ES-I3 (cell line): ENCODE results near the gene ELAC1.
"Not testable (repeated sequence)": the region's sequence is repeated elsewhere in the genome, so short reads cannot be mapped to it uniquely, and the experiment has no call there.

ENCODE experiments used
- H3K36me3 ChIP-seq: 2 replicates; pipeline ENCODE4 v1.6.1; 2013; ENCODE audit warnings: mild to moderate bottlenecking, low read length, control low read depth, moderate library complexity; ENCODE audit not compliant: insufficient read depth
- H3K4me1 ChIP-seq: 2 replicates; pipeline ENCODE4 v1.6.1; 2013; ENCODE audit warnings: mild to moderate bottlenecking, control low read depth, low read length; ENCODE audit not compliant: insufficient read depth
- H3K9ac ChIP-seq: 2 replicates; pipeline ENCODE4 v1.6.1; 2013; ENCODE audit warnings: low read depth, mild to moderate bottlenecking, low read length, moderate library complexity
- H3K9me3 ChIP-seq: 2 replicates; pipeline ENCODE4 v1.6.1; 2013; ENCODE audit warnings: mild to moderate bottlenecking, low read length, moderate library complexity; ENCODE audit not compliant: control insufficient read depth, insufficient read depth

ELAC1 gene

DNA sequence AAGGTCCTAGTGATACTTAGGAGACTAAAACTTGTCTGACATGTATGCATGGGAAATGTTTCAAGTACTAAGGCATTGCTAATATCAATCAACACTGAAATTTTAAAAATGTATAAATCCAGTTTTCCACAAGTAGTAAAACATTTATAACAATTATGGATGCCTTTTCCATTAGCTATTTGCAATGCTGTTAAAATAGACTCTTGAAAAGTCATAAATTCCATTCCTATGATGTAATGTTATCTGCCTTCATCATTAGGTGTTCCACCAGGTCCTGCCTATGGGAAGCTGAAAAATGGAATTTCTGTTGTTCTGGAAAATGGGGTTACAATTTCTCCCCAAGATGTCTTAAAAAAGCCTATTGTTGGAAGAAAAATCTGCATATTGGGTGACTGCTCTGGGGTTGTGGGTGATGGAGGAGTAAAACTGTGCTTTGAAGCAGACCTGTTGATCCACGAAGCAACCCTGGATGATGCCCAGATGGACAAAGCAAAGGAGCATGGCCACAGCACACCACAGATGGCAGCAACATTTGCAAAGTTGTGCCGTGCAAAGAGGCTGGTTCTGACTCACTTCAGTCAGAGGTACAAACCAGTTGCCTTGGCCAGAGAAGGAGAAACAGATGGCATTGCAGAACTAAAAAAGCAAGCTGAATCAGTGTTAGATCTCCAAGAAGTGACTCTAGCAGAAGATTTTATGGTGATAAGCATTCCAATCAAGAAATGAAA is 18.7 kb downstream of the ELAC1 start:
- H3K9me3 ChIP-seq, result no peaks in the 10 kb centered on the region
- no peaks in the 10 kb centered on the region for H3K4me1 ChIP-seq
- H3K36me3 ChIP-seq, result no peaks in the 10 kb centered on the region
- no peak overlapping the region for H3K9ac ChIP-seq

DNA sequence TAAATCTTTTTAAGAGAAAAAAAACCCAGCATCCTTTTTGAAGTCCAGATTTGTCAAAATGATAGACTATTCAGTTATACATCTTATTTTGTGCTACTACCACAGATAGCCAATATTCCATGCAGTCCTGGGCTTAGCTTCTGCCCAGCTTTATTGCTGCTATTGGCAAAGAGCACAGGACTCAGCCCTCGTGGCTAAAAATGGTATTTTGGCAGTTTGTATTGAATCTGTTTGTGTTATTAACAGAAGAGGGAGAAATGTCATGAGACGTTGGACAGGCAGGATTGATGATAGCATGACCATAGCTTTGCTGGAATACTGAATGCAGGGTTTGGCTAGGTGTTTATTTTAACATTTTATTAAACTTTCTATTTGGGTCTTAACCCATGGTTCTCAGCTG is 19.4 kb downstream of the ELAC1 start:
- Histone ChIP-seq H3K36me3 (no peaks in the 10 kb centered on the region), H3K9ac (no peak overlapping the region), H3K4me1 (peaks cover 2% of the 10 kb centered on the region; the same call in 1 of the 2 replicates)

DNA sequence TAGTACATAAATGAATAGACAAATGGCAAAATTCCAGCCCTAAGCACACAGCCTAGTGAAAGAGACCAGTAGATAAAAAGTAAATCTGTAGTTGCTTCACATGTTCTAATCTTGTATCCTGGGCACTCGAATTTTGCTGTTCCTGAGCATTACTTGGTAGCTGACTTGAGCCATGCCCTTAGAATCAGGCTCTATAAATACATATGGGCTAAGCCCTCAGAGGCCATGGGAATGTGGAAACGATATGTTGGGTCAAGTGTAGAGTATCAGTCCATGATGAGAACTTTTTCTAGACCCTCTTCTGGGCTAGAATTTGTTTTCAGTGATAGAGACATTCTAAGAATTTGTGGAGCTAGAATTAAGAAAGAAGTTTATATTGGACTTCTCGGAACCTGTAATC is 21.9 kb downstream of the ELAC1 start:
- Histone ChIP-seq H3K9ac (no peak overlapping the region), H3K4me1 (peaks cover 4% of the 10 kb centered on the region; the same call in 1 of the 2 replicates), H3K36me3 (no peaks in the 10 kb centered on the region), H3K9me3 (no peaks in the 10 kb centered on the region)

More for the DNA sequence above, 19.4 kb downstream of the ELAC1 start:
- H3K9me3 ChIP-seq, result no peaks in the 10 kb centered on the region

DNA sequence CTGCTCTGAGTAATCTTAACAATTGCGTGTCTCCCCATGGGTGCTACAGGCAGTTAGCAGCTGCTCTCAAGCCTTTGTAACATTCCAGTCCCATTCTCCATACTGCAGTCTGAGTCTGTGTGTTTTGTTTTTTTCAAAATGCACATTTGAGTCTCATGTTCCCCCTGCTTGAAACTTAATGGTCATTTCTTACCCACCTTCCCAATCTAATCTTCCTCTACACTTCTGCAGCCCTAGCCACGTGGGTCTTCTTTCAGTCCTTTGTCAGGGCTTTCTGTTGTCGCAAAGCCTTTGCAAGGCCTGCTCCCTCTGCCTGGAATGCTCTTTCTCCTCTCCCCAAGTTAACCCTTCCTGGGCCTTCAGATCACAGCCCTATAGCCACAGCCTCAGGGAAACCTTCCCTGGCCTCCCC is 24.5 kb downstream of the ELAC1 start:
- H3K4me1 ChIP-seq, result peaks cover 4% of the 10 kb centered on the region; the same call in 1 of the 2 replicates
- no peaks in the 10 kb centered on the region for H3K36me3 ChIP-seq
- no peak overlapping the region; the same call in 1 of the 2 replicates for H3K9ac ChIP-seq
- no peaks in the 10 kb centered on the region for H3K9me3 ChIP-seq

DNA sequence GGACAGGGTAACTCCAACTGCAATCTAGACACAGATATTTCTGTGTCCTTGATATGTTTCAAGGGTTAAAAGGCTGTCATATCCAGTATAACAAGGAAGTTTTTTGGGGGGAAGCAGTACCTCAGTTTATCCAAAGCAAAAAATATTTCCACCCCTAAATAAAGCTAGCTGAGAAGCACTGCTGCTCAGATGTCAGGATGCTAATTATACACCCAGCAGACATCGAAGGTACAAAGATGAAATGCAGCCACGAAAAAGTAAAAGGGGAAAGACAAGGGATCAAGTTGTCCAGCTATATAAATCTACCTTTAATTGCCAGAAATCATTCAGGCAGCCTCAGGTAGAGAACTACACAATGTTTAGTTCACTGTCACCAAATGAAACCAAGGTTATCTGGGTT is 26.2 kb downstream of the ELAC1 start:
- Histone ChIP-seq H3K9me3 (no peaks in the 10 kb centered on the region; the same call in 1 of the 2 replicates), H3K9ac (no peak overlapping the region), H3K4me1 (peaks cover 4% of the 10 kb centered on the region; the same call in 1 of the 2 replicates), H3K36me3 (no peaks in the 10 kb centered on the region)

DNA sequence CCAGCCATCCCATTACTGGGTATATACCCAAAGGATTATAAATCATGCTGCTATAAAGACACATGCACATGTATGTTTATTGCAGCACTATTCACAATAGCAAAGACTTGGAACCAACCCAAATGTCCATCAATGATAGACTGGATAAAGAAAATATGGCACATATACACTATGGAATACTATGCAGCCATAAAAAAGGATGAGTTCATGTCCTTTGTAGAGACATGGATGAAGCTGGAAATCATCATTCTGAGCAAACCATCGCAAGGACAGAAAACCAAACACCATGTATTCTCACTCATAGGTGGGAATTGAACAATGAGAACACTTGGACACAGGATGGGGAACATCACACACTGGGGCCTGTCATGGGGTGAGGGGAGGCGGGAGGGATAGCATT is 35.3 kb downstream of the ELAC1 start:
- not testable (repeated sequence) for H3K36me3 ChIP-seq, H3K4me1 ChIP-seq, H3K9ac ChIP-seq, H3K9me3 ChIP-seq

DNA sequence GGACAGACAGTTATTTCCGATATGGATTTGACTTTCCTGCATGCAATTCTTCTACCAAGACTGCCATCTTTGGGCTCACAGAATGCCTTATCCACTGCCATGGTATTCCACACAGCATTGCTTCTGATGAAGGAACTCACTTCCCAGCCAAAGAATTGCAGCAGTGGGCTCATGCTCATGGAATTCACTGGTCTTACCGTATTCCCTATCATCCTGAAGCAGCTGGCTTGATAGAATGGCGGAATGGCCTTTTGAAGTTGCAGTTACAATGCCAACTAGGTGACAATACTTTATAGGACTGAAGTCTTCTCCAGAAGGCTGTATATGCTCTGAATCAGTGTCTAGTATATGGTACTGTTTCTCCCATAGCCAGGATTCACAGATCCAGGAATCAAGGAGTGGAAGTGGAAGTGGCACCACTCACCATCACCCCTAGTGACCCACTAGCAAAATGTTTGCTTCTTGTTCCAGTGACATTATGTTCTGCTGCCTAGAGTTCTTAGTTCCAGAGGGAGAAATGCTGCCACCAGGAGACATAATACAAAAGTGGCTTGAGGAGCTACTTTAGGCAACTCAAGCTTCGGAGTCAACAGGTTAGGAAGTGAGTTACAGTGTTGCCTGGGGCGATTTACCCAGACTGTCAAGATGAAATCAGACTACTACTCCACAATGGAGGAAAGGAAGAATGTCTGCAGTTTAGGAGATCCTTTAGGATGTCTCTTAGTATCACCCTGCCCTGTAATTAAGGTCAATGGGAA is 38.4 kb downstream of the ELAC1 start:
- no peaks in the 10 kb centered on the region for H3K9me3 ChIP-seq
- H3K9ac ChIP-seq, result no peak overlapping the region
- 0 out of 2 replicates have a peak, but pooled peaks cover 7% of the 10 kb centered on the region for H3K4me1 ChIP-seq
- H3K36me3 ChIP-seq, result no peaks in the 10 kb centered on the region

DNA sequence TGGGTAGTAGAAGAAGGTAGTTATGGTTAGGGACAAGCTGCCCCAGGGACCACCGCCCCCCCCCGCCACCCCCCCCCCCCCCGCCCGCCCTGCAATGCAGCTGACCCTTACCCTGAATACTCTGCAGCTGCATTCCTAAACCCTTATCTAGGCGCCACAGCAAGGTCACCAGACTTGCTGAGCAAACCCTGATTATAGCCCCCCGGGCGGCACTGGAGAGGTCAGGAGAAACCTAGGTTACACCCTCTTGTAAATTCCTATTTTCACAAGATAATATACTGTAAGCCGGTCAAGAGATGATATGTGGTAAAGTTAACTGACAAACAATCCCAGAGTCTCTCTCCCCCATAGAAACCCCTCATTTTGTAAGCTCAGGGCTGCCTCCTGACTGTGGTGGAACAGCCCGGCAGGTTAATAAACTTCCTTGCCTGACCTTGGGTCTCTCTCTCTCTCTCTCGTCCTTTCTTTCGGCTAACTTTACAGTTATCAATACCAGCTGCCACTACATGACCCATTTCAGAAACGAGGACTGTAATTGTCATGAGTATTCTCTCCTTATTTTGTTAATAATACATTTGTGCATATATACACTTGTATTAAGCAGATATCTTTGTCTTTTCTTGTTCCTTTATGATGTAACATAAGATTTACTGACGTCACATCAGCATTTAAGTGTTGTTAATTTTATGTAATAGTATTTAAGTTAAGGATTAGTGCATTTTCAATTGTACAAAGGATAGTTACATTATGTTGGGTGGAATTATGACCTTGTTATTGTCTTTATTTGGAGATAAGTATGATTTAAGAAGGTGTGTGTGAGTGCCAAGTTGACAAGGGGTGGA is 39.3 kb downstream of the ELAC1 start:
- H3K9ac ChIP-seq, result no peak overlapping the region
- H3K36me3 ChIP-seq, result no peaks in the 10 kb centered on the region
- no peaks in the 10 kb centered on the region for H3K9me3 ChIP-seq
- H3K4me1 ChIP-seq, result 0 out of 2 replicates have a peak, but pooled peaks cover 7% of the 10 kb centered on the region

DNA sequence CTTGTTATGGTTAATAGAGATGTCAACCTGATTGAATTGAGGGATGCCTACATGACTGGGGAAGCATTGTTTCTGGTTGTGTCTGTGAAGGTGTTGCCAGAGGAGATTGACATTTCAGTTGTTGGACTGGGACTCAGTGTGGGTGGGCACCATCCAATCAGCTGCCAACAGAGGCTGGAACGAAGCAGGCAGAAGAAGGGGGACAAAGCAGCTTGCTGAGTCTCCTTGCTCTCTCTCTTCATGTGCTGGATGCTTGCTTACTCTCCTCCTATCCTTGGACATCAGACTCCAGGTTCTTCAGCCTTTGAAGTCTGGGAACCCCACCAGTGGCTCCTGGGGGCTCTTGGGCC is 39.9 kb downstream of the ELAC1 start:
- Histone ChIP-seq H3K4me1 (0 out of 2 replicates have a peak, but pooled peaks cover 7% of the 10 kb centered on the region), H3K9ac (no peak overlapping the region), H3K9me3 (no peaks in the 10 kb centered on the region), H3K36me3 (no peaks in the 10 kb centered on the region)

DNA sequence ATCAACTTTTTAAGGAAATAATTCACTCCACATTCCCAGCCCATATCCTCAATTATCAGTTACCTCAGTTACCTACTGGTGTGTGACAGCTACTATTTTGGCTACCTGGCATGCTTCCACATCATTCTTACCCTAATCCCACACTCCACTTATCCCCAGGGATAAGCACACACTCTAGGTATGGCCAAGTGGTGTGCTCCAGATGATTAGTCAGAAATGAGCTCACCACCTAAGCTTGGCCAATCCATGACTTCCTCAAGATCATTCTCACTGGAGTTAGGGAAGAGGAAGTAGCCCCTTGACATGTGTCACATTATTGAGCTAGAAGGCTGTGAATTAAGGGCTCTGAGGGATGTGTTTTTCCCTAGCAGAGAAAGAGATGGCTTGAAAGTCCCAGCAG is 41.2 kb downstream of the ELAC1 start:
- Histone ChIP-seq H3K9ac (no peak overlapping the region), H3K36me3 (no peaks in the 10 kb centered on the region), H3K4me1 (0 out of 2 replicates have a peak, but pooled peaks cover 7% of the 10 kb centered on the region), H3K9me3 (no peaks in the 10 kb centered on the region)

DNA sequence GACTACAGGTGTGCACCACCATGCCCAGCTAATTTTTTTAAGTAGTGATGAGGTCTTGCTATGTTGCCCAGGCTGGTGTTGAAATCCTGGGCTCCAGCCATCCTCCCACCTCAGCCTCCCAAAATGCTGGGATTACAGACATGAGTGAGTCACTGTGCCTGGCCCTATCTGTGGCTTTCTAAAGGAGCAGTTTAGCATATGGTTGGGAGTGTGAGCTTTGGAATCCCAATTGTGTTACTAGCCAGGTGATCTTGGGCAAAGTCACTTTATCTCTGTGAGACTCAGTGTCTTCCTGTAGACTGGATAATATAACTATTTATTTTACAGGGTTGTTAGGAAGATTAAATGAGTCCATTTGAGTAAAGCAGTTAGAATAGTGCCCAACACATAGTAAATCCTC is 42.4 kb downstream of the ELAC1 start:
- Histone ChIP-seq H3K9ac (no peak overlapping the region), H3K36me3 (no peaks in the 10 kb centered on the region), H3K9me3 (no peaks in the 10 kb centered on the region), H3K4me1 (0 out of 2 replicates have a peak, but pooled peaks cover 7% of the 10 kb centered on the region)

DNA sequence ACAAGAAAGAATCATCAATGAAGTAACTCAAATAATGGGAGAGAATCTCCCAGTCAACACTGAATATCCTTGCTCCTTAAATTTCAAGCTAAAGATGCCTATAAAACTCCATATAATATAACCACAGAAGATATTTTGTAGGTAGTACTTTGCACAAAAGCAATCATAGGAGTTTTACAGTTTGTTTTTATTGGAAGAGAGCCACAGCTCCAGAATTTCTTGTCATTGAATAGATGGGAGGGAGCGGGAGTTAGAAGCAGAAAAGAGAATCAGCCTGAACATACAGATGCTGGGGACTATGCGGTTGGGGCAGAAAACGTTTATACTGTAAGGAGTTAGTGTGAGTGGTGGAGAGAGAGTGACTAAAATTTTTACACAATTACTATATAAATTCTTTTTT is 43.9 kb downstream of the ELAC1 start:
- Histone ChIP-seq H3K4me1 (peaks cover 8% of the 10 kb centered on the region; the same call in 1 of the 2 replicates), H3K9ac (no peak overlapping the region), H3K9me3 (no peaks in the 10 kb centered on the region), H3K36me3 (no peaks in the 10 kb centered on the region)

DNA sequence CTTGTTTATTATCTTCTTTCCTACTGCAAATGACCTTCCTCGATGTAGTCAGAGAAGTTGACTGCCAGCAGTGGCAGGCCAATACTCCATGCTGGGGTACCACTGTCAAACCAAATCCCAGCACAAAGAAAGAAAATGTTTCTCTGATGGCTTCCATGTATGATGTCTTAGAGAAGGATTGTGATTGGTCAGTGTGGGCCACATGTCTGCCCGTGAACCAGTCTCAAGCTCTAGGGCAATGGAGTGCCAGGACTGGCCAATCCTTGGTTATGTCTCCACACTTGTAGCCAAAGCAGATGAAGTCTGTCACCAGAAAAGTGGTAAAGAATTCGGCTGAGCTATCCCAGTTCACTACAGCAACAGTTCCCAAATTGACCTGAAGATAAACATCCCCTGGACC is 44.6 kb downstream of the ELAC1 start:
- Histone ChIP-seq H3K4me1 (peaks cover 11% of the 10 kb centered on the region), H3K9ac (no peak overlapping the region), H3K9me3 (no peaks in the 10 kb centered on the region), H3K36me3 (no peaks in the 10 kb centered on the region)

DNA sequence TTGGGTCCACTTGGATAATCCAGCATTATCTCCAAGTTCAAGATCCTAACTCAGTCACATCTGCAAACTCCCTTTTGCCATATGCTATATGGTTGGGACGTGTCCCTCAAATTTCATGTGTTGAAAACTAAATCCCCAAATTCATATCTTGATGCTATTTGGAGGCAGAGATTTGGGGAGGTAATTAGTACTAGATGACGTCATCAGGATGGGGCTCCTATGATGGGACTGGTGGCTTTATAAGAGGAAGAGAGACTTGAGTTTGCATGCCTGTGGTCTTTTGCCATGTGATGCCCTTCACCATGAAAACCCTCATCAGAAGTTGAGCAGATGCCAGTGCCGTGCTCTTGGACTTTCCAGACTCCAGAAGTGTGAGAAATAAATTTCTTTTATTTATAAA is 45.4 kb downstream of the ELAC1 start:
- Histone ChIP-seq H3K9me3 (no peaks in the 10 kb centered on the region), H3K36me3 (no peaks in the 10 kb centered on the region), H3K4me1 (peaks cover 12% of the 10 kb centered on the region), H3K9ac (no peak overlapping the region)
